AG20443 (cell line): ENCODE data around the gene UBA1.

ENCODE experiments used
- DNase-seq: peaks from one replicate; pipeline ENCODE4 v3.0.0; 2012; ENCODE audit warnings: low spot score, mixed read lengths

Gene UBA1

DNA sequence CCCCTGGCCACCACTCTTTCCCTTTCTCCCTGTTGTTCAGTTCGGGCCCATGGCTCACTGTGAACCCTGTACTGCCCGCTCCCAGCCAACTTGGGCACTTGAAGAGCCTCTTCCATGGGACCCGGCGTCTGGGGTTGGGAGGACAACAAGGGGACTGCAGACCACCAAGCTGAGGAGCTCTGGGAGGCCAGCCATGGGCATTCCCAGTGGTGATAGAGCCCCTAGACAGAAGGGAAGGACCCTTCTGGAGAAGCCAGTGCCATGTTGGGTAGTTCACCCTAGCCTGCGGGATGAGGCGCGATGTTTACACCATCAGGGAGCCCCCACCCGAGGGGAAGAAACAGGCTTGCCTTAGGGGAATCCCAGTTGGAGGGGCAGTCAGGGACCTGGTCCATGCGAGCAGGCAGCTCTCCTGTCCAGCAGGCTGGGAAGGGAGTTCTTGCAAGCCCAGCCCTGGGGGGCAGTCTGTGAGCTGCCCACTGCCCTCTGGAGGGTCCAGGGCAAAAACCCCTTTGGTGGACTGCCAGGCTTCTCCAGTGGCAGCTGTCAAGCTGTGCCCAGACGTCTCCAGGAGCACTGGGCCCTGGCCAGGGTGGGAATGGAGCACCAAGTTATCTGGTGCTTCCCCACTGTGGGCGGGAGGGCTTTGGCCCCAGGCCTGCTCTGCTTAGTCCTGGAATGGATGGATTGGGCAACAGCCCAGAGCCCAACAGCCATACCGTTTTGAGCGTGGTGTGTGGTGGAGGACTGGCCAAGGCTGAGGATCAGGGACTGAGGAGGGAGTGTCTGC is 23.7 kb upstream of the UBA1 start:
- peak; percentile 34 for DNase-seq

DNA sequence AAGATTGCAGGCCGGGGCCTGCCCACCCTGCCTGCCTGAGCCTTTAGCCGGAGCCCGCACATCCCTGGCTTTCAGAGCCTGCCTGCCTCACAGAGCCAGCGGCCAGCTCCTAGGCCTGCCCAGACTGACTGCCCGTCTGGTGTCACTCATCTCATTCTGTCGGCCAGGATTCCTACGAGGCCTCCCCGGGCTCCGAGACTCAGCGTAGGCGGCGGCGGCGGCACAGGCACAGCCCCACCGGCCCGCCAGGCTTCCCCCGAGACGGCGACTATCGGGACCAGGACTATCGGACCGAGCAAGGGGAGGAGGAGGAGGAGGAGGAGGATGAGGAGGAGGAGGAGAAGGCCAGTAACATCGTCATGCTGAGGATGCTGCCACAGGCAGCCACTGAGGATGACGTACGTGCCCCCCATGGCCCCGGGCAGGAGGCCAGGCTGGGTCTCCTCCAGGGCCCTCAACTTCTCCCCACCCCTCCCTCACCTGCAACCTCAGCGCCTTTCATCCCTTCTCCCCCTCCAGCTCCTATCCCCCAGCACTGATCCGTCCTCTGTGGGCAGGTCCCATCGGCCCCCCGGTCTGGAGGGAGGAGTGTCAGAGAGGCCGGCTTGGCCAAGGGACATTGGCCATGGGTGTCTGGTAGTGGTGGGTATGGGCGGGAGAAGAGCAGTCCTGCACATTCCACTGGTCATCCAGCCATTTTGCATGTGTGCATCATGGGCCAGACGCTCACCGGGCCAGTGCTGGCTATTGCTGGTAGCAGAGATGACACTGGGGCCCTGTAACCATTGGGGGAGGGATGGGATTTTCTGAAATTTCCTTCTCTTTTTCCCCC is 22.6 kb upstream of the UBA1 start:
- no peak for DNase-seq

DNA sequence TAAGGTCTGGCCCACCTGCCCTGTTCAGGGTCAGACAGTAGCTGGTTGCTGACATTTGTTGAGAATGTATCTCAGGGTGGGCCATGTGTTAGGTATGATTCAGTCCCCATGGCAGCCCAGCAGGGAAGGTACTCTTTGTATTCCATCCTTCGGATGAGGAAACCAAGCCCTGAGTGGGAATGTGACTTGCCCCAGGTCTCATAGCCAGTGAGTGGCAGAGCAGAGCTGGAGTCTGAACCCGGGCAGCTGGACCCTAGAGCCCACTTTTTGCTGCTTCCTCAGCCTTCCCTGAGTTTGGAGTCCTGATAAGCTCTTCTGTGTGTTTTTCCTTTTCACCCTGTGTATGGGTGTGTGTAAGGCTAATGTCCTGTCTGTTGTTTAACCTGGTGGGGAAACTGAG is 21.6 kb upstream of the UBA1 start:
- DNase-seq: no peak

DNA sequence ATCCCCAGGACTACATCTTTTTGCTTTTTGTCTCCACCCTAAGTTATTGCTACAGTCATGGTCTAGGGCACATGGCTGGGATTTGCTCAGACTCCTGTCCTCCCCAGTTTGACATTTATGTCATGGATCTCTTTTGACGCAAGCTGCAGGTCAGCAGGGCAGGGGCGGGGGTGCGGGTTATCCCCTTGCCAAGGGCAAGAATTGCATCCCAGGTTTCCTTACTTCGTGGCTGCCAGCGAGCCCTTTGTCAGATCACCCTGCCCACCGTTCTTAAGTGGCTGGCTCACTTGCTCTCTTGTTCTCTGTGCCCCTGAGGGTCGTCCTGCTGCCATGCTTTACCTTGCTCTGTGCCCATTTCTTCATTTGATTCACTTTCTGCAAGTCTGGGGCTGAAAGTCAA is 21.1 kb upstream of the UBA1 start:
- no peak for DNase-seq

DNA sequence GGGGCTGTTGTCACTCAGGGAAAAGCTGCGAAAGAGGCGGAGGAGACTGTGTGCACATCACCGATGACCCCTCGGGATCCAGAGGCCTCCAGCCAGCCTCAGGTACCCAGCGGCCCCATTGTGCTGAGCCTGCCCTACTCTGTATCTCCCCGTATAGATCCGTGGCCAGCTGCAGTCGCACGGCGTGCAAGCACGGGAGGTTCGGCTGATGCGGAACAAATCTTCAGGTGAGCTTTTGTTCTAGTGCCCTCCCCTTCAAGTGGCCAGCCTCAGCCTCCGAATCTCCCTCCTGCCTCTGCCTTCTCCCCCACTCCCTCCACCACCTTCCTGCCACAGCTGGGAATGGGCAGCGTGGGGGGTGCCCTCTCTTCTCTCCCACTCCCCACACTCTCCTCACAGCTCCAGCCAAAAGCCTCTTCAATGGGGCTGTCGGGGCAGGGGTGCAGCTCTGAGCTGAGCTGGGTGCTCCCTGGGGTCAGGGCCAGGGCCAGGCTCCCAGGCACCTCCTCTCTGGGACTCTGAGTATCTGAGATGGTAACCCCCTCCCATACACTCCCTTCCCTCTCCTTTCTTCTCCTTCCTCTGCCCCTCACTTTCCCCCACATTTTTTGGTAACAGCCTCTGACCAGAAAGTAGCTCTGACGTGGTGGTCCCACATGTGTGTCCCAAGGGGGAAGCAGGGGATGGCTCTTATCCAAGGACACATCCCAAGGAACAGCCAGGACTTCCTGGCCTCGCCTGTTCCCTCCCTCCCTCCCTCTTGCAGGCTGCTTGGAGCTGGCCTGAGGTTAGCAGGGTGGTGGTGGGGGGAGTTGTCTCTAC is 20.4 kb upstream of the UBA1 start:
- DNase-seq: no peak

DNA sequence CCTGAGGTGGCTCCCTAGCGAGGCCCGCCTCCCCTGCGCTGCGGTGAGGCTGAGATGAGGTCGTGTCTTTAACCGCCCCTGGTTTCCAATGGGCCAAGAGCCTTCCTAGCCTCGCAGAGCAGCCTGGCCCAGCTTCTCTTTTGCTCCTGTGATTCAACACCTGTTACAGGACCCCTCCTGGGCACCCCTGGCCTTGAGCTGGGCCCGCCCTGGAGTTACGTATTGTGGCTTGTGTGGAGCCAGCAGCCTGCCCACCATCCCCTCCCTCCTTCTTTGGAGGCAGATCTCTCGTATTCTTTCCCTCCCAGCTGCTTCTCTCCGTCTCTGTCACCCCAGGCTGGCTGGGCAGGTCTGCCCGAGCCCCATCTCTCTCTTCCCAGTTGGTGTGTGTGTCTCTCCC is 19.3 kb upstream of the UBA1 start:
- no peak for DNase-seq

- no peak for DNase-seq
Measured at GRCh38 chrX:47174846-47175587, 18.6 kb upstream of the UBA1 start.

GRCh38 chrX:47175588-47175980 is 18.0 kb upstream of the UBA1 start:
- DNase-seq: no peak

DNA sequence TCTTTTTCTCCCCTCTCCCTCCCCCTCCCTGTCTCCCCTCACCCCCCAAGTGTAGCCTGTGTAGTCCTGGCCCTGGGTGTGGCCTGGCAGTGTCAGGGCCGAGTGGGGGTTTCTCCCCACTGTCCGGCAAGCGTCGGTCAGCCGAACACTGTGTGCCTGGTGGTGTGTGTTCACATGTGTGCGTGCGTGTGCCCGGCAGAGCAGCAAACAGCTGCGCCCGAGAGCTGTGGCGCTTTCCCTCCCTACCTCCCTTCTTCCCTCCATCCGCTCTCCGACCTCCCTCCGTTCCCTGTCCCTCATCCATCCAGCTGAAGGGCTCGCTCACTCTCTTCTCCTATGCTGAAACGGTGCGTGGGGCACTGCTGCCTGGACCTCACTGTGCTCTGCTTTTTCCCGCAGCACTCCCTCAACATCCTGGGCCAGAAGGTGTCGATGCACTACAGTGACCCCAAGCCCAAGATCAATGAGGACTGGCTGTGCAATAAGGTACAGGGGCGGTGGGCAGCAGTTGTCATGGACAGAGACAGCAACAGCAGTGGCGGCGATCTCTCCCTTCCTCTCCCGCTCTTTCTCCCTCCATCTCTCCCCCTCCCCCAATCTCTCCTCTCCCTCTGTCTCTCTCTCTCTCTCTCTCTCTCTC is 17.4 kb upstream of the UBA1 start:
- DNase-seq: no peak

- no peak for DNase-seq
Measured at GRCh38 chrX:47177079-47177478, 16.6 kb upstream of the UBA1 start.

GRCh38 chrX:47178337-47178736 is 15.3 kb upstream of the UBA1 start:
- DNase-seq: no peak

- peak; percentile 67 for DNase-seq
Measured at GRCh38 chrX:47179221-47179927, 14.3 kb upstream of the UBA1 start.

DNA sequence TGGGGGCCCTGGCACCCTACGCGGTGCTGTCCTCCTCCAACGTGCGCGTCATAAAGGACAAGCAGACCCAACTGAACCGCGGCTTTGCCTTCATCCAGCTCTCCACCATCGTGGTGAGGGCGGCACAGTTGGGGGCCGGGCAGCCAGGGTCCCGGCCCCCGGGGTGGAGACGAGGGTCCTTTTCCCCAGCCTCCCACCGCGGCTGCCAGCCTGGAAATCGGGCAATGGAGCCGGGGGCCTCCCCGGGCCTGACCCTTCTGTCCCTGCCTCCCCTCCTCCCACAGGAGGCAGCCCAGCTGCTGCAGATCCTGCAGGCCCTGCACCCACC is 13.7 kb upstream of the UBA1 start:
- no peak for DNase-seq

DNA sequence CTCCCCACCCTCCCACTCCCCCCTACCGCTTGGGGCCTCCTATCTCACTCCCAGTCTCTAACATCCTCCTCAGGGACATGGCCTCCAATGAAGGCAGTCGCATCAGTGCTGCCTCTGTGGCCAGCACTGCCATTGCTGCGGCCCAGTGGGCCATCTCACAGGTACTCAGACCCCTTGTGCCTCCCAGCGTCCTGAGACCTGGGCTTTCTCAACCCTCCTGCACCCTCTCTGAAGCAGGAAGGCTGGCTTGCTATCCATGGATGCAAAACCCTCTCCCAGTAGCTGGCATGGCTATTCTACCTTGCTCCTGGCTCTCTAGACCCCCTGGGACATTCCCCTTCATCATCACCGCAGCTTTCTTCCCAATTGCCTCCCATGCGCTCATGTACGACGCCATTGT is 13.3 kb upstream of the UBA1 start:
- no peak for DNase-seq

DNA sequence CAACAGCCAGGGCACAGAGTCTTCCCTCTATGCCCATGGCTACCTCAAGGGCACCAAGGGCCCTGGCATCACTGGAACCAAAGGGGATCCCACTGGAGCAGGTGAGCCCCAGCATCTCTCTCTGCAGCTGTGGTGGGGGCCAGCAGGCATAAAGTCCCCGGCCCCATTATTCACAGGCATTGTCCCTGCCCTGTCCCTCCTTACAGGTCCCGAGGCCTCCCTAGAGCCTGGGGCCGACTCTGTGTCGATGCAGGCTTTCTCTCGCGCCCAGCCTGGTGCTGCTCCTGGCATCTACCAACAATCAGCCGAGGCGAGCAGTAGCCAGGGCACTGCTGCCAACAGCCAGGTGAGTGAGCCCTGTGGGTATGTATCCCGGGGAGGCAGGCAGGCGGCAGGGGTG is 12.3 kb upstream of the UBA1 start:
- no peak for DNase-seq

DNA sequence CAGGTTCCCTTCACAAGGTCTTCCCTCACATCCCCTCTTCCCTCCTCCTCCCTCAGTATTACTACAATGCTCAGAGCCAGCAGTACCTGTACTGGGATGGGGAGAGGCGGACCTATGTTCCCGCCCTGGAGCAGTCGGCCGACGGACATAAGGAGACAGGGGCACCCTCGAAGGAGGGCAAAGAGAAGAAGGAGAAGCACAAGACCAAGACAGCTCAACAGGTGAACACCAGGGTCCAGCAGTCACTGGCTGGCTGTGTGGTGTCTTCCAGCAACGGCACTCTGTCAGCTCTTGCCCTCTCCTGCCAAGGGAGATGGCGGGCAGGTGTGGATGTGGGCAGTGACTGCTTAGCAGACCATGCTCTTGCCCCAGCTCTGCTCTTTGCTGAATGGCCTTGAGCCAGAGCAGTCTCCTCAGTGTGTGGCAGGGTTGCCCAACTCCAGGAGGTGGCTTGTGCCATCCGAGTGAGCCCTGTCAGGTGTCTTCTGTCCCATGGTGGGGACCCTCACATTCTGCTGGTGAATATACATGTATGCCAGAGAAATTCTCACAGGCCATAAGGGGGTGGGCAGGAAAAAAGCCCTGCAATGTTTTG is 11.4 kb upstream of the UBA1 start:
- no peak for DNase-seq

- DNase-seq: no peak
Measured at GRCh38 chrX:47184486-47184885, 9.1 kb upstream of the UBA1 start.

- DNase-seq: no peak
Measured at GRCh38 chrX:47185241-47185640, 8.4 kb upstream of the UBA1 start.

DNA sequence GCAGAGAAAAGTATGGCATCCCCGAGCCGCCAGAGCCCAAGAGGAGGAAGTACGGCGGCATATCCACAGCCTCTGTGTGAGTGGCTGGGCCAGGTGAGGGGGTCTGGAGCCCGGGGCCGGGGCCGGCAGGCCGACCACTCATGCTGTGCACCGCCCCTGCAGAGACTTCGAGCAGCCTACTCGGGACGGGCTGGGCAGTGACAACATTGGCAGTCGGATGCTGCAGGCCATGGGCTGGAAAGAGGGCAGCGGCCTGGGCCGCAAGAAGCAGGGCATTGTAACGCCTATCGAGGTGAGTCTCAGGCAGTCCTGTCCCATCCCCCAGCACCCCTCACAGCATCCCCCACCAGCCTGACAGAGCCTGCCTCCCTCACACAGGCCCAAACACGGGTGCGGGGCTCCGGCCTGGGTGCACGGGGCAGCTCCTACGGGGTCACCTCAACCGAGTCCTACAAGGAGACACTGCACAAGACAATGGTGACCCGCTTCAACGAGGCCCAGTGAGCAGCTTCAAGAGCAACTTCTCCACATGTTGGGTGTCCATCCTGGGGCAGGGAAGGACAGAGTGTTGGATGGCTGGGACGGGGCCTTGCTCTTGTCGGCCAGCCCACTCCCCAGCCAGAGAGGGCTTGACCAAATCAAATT is 7.4 kb upstream of the UBA1 start:
- no peak for DNase-seq

GRCh38 chrX:47187106-47187677 is 6.4 kb upstream of the UBA1 start:
- DNase-seq: no peak
